Adrenal gland (tissue), 5 donors: ENCODE results near the gene SMAD9.

Source experiments
- CTCF ChIP-seq, 6 experiments: fragments of 450-650 bp in 4 of 6; fragments of 200-600 bp in 2 of 6; sonication (generic) in 1 of 6; IDR thresholded peaks; 1 replicate in 5 of 6; 2 replicates in 1 of 6; pipeline versions ENCODE4 v1.5.1 to v1.8.0; 2016 to 2021; ENCODE audit warnings: antibody characterized with exemption in 6 of 6, mild to moderate bottlenecking in 2 of 6, moderate library complexity in 1 of 6
- POLR2A ChIP-seq, 2 donors: fragments of 450-650 bp; IDR thresholded peaks; one replicate each; pipeline ENCODE4 v1.6.1; 2017; ENCODE audit warnings: antibody characterized with exemption in 2 of 2, mild to moderate bottlenecking in 2 of 2, moderate library complexity in 1 of 2
- donor health status: DM: no; HTN: no; CAD: no.

DNA sequence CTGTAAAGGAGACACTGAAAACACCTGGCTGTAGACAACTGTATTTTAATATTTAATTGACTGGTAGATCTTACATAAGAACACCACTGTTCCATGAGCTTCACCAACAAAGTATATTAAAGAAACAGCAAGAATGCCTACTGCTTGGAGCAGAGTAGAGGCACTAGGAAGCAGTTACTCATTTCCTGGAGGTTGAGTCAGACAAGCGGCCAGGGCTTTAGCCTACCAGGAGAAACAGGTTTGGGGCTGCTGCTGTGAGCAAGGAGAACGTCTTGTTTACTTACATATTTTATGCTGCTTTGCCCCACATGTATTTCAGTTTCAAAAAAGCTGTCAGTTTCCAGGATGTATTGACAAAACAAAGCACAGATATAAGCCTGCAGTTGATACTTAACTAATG is 45.7 kb upstream of the SMAD9 start:
- TF ChIP-seq POLR2A (IDR thresholded peaks at IDR 0.05), result no peak
- TF ChIP-seq CTCF (IDR thresholded peaks at IDR 0.05), result no peak
